IPS-15b (cell line): Measurements from ENCODE around the gene SMG1.
"Not testable (repeated sequence)": the region's sequence is repeated elsewhere in the genome, so short reads cannot be mapped to it uniquely, and the experiment has no call there.

Source experiments
- H3K27me3 ChIP-seq: one replicate; pipeline ENCODE4 v1.6.1; 2013; ENCODE audit warnings: low read length; ENCODE audit not compliant: control insufficient read depth, insufficient read depth
- H3K36me3 ChIP-seq: one replicate; pipeline ENCODE4 v1.6.1; 2013; ENCODE audit warnings: low read length; ENCODE audit not compliant: control insufficient read depth, insufficient read depth
- H3K4me1 ChIP-seq: one replicate; pipeline ENCODE4 v1.6.1; 2013; ENCODE audit warnings: mild to moderate bottlenecking, low read length; ENCODE audit not compliant: control insufficient read depth, insufficient read depth
- H3K4me3 ChIP-seq: one replicate; pipeline ENCODE4 v1.5.1; 2013; ENCODE audit warnings: low read depth, low read length
- H3K9ac ChIP-seq: one replicate; pipeline ENCODE4 v1.6.1; 2013; ENCODE audit warnings: low read depth, mild to moderate bottlenecking, low read length
- H3K9me3 ChIP-seq: one replicate; pipeline ENCODE4 v1.6.1; 2013; ENCODE audit warnings: mild to moderate bottlenecking, low read length; ENCODE audit not compliant: control insufficient read depth, insufficient read depth

The SMG1 gene

DNA sequence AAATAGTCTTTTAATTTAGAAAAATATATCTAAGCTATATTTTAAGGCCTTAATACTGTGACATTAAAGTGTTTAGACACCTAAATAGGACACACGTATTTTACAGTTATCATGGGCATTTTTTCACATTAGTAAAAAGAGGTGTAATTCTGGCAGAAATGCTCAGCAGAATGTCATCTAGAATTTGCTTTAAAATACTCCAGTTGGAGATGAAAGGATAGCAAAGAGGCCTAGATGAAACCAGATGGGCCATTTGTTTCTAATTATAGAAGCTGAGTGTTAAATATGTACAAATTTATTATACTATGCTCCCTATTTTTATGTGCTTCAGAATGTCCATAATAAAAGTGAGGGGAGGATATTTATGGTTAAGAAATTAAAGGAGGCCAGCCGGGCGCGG is 48.5 kb downstream of the SMG1 start:
- H3K9ac ChIP-seq, H3K36me3 ChIP-seq, H3K27me3 ChIP-seq, H3K4me1 ChIP-seq, H3K9me3 ChIP-seq, H3K4me3 ChIP-seq: not testable (repeated sequence)

DNA sequence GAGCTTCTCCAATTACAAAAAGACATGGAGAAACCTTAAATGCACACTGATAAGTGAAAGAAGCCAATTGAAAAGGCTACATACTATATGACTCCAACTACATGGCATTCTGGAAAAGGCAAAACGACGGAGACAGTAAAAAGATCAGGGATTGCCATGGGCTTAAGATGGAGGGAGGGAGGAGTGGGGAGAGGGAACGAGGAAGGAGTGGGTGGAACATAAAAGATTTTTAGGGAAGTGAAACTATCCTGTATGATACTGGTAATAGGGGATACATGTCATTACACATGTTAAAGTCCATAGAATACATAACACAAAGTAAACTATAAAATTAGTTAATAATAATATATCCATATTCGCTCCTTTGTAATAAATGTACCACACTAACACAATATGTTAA is 48.9 kb downstream of the SMG1 start:
- H3K36me3 ChIP-seq, H3K4me3 ChIP-seq, H3K9me3 ChIP-seq, H3K9ac ChIP-seq, H3K27me3 ChIP-seq, H3K4me1 ChIP-seq: not testable (repeated sequence)

GRCh38 chr16:18876301-18876700 is 49.9 kb downstream of the SMG1 start:
- not testable (repeated sequence) for H3K4me3 ChIP-seq, H3K9me3 ChIP-seq, H3K4me1 ChIP-seq, H3K9ac ChIP-seq, H3K36me3 ChIP-seq, H3K27me3 ChIP-seq

DNA sequence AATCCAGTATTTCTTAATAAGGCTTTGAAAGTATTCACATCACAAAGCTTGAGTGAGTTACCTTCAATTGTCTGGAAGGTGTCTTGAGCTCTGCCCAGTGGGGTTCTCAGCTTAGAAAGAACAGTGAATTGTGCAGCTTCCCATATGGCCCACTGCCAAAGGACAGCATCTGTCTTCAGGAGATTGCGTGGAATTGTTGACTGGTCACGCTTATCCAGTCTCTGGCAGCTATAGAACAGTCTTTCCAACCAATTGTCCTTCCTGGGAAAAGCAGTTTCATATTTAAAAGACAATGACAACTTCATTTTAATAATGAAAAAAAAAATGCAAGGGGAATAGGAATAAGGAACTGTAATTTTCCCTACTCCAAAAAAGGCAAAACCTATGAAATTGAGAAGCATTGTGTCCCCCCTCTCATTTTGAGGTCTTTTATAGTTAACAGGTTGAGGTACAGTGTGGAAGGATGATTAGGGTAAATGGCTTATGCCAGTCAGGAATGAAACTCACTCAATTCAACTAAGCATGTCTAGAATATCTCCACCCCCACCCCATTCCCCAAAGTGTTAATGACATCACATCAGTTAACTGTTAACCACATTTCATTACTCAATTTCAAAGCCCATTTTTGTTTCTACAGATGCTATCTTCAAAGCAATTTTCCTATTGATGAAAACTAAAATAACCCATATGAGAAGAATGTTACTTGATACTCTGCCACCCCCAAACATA is 57.0 kb downstream of the SMG1 start:
- H3K4me3 ChIP-seq, H3K4me1 ChIP-seq, H3K9me3 ChIP-seq, H3K36me3 ChIP-seq, H3K27me3 ChIP-seq, H3K9ac ChIP-seq: not testable (repeated sequence)

- not testable (repeated sequence) for H3K27me3 ChIP-seq, H3K9me3 ChIP-seq, H3K9ac ChIP-seq, H3K4me3 ChIP-seq, H3K36me3 ChIP-seq, H3K4me1 ChIP-seq
These were observed 59.9 kb downstream of the SMG1 start for GRCh38 chr16:18866277-18866823.

- not testable (repeated sequence) for H3K27me3 ChIP-seq, H3K4me3 ChIP-seq, H3K9me3 ChIP-seq, H3K4me1 ChIP-seq, H3K9ac ChIP-seq, H3K36me3 ChIP-seq
These were observed 63.3 kb downstream of the SMG1 start for GRCh38 chr16:18862891-18863290.

GRCh38 chr16:18855196-18855595 is 71.0 kb downstream of the SMG1 start:
- H3K27me3 ChIP-seq, result no peaks in the 10 kb centered on the region
- H3K9ac ChIP-seq, result no peak overlapping the region
- peaks cover 15% of the 10 kb centered on the region for H3K36me3 ChIP-seq
- H3K4me1 ChIP-seq, result no peaks in the 10 kb centered on the region
- H3K4me3 ChIP-seq, result no peak overlapping the region
- H3K9me3 ChIP-seq, result no peaks in the 10 kb centered on the region

- Histone ChIP-seq H3K36me3 (peaks cover 14% of the 10 kb centered on the region), H3K9me3 (no peaks in the 10 kb centered on the region), H3K9ac (no peak overlapping the region), H3K4me1 (no peaks in the 10 kb centered on the region), H3K27me3 (no peaks in the 10 kb centered on the region), H3K4me3 (no peak overlapping the region)
These were observed 72.5 kb downstream of the SMG1 start for GRCh38 chr16:18853694-18854093.

GRCh38 chr16:18852647-18853046 is 73.6 kb downstream of the SMG1 start:
- Histone ChIP-seq H3K4me3 (no peak overlapping the region), H3K9ac (no peak overlapping the region), H3K9me3 (no peaks in the 10 kb centered on the region), H3K4me1 (no peaks in the 10 kb centered on the region), H3K36me3 (peaks cover 19% of the 10 kb centered on the region), H3K27me3 (no peaks in the 10 kb centered on the region)

DNA sequence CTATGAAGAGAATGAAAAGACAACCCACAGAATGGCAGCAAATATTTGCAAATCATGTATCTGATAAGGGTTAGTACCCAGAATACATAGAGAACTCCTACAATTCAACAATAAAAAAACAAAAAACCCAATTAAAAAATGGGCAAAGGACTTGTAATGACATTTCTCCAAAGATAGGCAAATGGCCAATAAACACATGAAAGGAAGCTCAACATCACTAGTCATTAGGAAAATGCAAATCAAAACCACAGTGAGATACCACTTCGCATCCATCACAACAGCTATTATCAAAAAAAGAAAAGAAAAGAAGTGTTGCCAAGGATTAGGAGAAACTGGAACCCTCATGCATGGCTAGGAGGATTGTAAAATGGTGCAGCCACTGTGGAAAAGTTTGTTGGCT is 79.8 kb downstream of the SMG1 start:
- Histone ChIP-seq H3K9me3 (no peaks in the 10 kb centered on the region), H3K4me3 (no peak overlapping the region), H3K4me1 (no peaks in the 10 kb centered on the region), H3K9ac (no peak overlapping the region), H3K36me3 (peaks cover 22% of the 10 kb centered on the region), H3K27me3 (no peaks in the 10 kb centered on the region)

DNA sequence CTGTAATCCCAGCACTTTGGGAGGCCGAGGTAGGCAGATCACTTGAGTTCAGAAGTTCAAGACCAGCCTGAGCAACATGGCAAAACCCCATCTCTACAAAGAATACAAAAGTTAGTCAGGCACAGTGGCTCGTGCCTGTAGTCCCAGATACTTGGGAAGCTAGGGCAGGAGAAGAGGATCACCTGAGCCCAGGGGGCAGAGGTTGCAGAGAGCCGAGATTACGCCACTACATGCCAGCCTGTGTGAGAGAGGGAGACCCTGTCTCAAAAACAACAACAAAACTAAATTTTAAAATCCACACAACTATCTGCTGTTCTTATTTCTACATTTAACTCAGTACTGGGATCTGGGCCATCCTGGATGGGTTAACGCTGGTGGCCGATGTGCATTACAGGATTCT is 83.6 kb downstream of the SMG1 start:
- Histone ChIP-seq H3K9ac (no peak overlapping the region), H3K27me3 (no peaks in the 10 kb centered on the region), H3K4me1 (no peaks in the 10 kb centered on the region), H3K36me3 (peaks cover 28% of the 10 kb centered on the region), H3K9me3 (no peaks in the 10 kb centered on the region), H3K4me3 (no peak overlapping the region)

- H3K9me3 ChIP-seq, result no peaks in the 10 kb centered on the region
- H3K9ac ChIP-seq, result no peak overlapping the region
- peaks cover 28% of the 10 kb centered on the region for H3K36me3 ChIP-seq
- H3K27me3 ChIP-seq, result no peaks in the 10 kb centered on the region
- H3K4me3 ChIP-seq, result no peak overlapping the region
- no peaks in the 10 kb centered on the region for H3K4me1 ChIP-seq
These were observed 84.2 kb downstream of the SMG1 start for GRCh38 chr16:18841833-18842525.
